Brain microvascular endothelial cell (primary cell): ENCODE results near the gene AIF1L.
A peak's percentile ranks its signal among the peaks of the same experiment; 100 is the strongest.

ENCODE experiments used
- DNase-seq: peaks from one replicate; pipeline ENCODE4 v3.0.0-alpha.2; 2020
- H3K27ac ChIP-seq: fragments of 250-450 bp; sonication (Bioruptor Pico); 2 replicates; pipeline ENCODE4 v1.5.1; 2020; ENCODE audit warnings: mild to moderate bottlenecking, moderate library complexity
- H3K27me3 ChIP-seq: fragments of 250-450 bp; sonication (Bioruptor Pico); replicated peaks from 2 replicates; pipeline ENCODE4 v1.5.1; 2020; ENCODE audit warnings: mild to moderate bottlenecking
- H3K36me3 ChIP-seq: fragments of 250-450 bp; sonication (Bioruptor Pico); replicated peaks from 2 replicates; pipeline ENCODE4 v1.5.1; 2020; ENCODE audit warnings: mild to moderate bottlenecking
- H3K4me3 ChIP-seq: 2 replicates; pipeline ENCODE4 v1.5.1; 2011; ENCODE audit warnings: low read depth, mild to moderate bottlenecking, control low read depth, low read length, moderate library complexity
- in situ Hi-C: cut with HindIII; loops from 2 replicates; pipeline ENCODE4 v1.10.0; 2017; ENCODE audit warnings: low sequenced_read_pairs, low pct_ligation_motif_present
- TF ChIP-seq, protein P1 (sequence below): IDR thresholded peaks from 2 replicates; pipeline ENCODE4 v1.5.1; 2011; ENCODE audit warnings: low read depth, mild to moderate bottlenecking, moderate library complexity, low read length, control low read depth, inconsistent platforms; ENCODE audit errors: missing control alignments

Gene AIF1L

DNA sequence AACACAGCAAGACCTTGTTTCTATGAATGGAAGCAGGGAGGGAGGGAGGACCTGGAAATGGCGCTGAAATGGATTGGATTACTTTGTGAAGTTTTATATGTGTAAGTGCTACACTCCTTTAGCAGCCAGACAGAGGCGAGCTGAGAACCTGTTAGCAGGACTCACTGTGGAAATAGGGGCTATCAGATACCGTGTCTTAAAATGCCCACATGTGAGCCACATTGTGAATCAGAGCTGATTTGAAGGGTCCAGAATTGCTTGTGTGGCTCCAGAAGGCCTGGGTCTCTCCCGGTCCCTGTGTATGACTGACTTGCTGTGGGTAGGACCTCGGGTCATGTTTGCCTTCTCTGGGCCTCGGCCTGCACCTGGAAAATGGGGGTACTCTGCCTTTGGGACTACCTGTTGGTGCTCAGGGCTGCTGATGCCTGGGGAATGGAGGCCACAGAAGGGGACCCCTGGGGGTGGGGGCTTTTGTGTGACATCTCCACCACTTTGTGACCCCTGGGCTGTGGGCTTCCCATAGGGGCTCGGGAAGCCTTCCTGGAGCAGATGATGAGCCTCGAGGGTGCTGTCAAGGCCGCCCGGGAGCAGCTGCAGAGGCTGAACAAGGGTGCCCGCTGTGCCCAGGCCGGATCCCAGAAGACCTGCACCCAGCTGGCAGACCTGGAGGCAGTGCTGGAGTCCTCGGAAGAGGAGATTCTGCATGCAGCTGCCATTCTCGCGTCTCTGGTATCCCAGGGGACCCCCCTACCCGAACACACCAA lies 24.0 kb upstream of the AIF1L start:
- Histone ChIP-seq H3K27me3 (peaks cover 55% of the 10 kb centered on the region), H3K36me3 (no peaks in the 10 kb centered on the region), H3K4me3 (no peak overlapping the region), H3K27ac (no peak overlapping the region)
- in situ Hi-C loops = no loop called here
- no peak for DNase-seq
- TF ChIP-seq, protein P1, sequence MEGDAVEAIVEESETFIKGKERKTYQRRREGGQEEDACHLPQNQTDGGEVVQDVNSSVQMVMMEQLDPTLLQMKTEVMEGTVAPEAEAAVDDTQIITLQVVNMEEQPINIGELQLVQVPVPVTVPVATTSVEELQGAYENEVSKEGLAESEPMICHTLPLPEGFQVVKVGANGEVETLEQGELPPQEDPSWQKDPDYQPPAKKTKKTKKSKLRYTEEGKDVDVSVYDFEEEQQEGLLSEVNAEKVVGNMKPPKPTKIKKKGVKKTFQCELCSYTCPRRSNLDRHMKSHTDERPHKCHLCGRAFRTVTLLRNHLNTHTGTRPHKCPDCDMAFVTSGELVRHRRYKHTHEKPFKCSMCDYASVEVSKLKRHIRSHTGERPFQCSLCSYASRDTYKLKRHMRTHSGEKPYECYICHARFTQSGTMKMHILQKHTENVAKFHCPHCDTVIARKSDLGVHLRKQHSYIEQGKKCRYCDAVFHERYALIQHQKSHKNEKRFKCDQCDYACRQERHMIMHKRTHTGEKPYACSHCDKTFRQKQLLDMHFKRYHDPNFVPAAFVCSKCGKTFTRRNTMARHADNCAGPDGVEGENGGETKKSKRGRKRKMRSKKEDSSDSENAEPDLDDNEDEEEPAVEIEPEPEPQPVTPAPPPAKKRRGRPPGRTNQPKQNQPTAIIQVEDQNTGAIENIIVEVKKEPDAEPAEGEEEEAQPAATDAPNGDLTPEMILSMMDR = no peak

DNA sequence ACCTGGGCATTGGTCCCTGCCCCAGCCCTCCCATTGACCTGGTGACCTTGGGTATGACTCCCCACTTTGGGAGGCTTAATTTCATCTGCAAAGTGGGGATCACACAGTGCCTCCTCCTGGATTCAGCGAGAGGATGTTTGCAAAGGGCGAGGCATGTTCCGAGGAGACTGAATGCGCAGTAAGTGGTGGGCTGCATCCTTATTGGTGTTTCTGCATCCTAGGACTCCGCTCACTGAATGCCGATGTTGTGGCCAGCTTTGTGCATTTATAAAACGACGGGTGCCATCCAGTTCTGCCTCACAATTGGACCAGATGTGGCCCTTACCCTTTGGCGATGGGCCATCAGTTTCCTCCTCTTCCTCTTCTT lies 23.5 kb upstream of the AIF1L start:
- in situ Hi-C loops = no loop called here
- H3K27ac ChIP-seq = no peak overlapping the region
- TF ChIP-seq, protein P1 = no peak
- DNase-seq = no peak
- H3K4me3 ChIP-seq = no peak overlapping the region
- peaks cover 55% of the 10 kb centered on the region for H3K27me3 ChIP-seq
- H3K36me3 ChIP-seq = no peaks in the 10 kb centered on the region

DNA sequence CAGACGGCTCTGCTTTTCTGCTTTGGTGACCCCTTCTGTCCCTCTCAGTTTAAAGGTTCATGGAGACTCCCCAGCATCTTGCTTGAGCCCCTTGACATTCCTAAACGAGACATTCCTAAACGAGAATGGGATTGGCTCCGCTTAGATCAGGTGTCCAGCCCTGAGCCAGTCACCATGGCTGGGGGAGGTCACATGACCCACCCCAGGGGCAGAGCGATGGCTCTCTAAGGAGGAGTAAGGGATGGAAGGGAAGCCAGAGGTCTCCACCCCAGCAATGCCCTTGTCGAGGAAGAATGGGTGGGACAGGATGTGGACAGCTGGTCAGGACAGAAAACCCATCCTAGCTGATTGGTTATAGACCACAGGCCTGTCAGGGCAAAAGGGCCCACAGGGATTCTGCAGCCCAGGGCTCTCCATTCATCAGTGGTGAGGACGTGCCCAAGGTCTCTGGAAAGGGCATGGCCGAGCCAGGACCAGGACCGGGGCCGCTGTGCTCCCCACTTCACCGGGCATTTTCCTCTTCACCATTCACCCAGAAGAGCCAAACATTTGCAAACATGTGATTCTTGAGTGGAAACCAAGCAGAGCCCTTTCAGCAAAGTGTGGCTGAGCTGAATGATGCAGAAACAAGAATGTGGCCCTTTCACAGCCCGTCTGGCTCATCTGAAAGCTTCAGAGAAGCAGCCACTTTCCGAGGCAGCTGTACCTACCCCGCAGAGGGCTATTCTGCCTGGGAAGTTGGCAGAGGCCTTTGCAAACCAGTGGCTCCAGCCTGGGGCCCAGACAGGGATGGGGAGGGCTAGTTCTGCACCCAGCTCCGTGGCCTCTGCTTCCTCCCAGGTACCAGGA lies 19.8 kb upstream of the AIF1L start:
- Histone ChIP-seq H3K27ac (no peak overlapping the region), H3K36me3 (no peaks in the 10 kb centered on the region), H3K27me3 (peaks cover 44% of the 10 kb centered on the region), H3K4me3 (no peak overlapping the region)
- in situ Hi-C loops = no loop called here
- no peak for DNase-seq
- TF ChIP-seq, protein P1 = no peak

DNA sequence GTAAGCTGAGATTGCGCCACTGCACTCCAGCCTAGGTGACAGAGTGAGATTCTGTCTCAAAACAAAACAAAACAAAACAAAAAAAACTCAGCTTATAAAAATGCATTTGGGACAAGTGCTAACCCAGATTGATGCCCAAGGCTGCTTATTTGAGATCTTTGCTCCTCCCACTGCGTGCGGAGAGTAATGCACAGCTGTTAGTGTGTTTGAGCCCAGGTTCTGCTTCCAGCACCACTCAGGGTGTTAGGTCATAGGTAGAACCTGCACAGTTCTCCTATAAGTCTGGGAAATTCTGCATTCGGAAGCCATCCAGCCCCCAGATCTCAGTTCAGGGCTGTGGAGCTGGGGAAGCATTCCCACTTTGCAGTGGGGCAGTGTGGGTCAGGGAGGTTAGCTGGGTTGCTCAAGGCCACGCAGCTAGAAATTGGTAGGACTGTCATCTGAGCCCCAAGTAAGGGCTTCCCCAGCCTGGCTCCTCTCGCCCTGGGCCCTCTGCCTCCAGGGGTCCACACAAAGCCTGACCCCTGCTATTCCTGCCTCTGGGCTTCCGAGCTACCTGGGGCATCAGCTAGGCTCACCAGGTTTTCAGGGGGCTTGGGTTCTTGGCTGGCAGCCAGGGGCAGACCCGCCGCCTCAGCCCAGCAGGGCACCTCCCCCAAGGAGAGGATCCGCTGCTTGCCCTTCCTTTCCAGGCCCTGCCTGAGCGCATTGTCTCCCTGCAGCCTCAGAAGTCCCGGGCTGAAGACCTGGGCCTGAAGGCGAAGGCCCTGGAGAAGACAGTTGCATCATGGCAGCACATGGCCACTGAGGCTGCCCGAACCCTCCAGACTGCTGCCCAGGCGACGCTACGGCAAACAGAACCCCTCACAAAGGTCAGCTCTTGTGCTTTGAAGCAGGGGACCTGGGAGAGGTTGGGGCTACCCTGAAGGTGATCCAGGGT lies 17.6 kb upstream of the AIF1L start:
- DNase-seq = no peak
- peaks cover 53% of the 10 kb centered on the region for H3K27me3 ChIP-seq
- in situ Hi-C loops = no loop called here
- H3K27ac ChIP-seq = peak overlapping the region; percentile 7
- H3K36me3 ChIP-seq = no peaks in the 10 kb centered on the region
- H3K4me3 ChIP-seq = no peak overlapping the region
- TF ChIP-seq, protein P1 = no peak

DNA sequence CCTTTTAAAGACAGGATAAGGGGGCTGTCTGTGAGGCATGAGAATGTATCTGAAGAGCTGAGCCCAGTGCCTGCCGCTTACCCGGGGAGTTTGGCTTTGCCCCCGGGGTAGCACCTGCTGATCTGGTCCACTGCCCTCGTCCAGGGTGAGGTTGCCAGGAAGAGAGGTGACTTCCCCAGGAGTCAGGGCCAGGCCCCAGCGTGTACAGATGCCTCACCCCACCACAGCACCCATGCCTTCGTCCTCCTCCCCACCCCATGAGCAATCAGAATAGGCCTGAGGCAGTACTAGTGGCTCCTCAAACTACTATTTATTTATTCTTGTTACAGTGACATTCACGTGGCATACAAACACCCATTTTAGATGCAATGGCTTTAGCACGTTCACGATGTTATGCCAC lies 15.7 kb upstream of the AIF1L start:
- Histone ChIP-seq H3K36me3 (no peaks in the 10 kb centered on the region), H3K27me3 (peaks cover 59% of the 10 kb centered on the region), H3K27ac (no peak overlapping the region), H3K4me3 (no peak overlapping the region)
- DNase-seq = no peak
- TF ChIP-seq, protein P1 = no peak
- in situ Hi-C loops = no loop called here
